Trophoblast cell (in vitro differentiated cells and primary cell): ENCODE results near the gene EXOC4.

ENCODE experiments used
- DNase-seq, 2 donors: peaks; one replicate each; pipeline ENCODE4 v3.0.0-alpha.2; 2016
- H2AFZ ChIP-seq: 2 replicates; pipeline ENCODE4 v1.6.1; 2013; ENCODE audit warnings: low read length, moderate library complexity, mild to moderate bottlenecking; ENCODE audit not compliant: insufficient read depth, poor library complexity
- H2AK5ac ChIP-seq: 2 replicates; pipeline ENCODE4 v1.6.1; 2013; ENCODE audit warnings: mild to moderate bottlenecking, low read length
- H2BK120ac ChIP-seq: 2 replicates; pipeline ENCODE4 v1.6.1; 2013; ENCODE audit warnings: low read length, mild to moderate bottlenecking, moderate library complexity; ENCODE audit not compliant: insufficient read depth, poor library complexity
- H2BK12ac ChIP-seq: 2 replicates; pipeline ENCODE4 v1.6.1; 2013; ENCODE audit warnings: mild to moderate bottlenecking, low read length, moderate library complexity
- H2BK5ac ChIP-seq: 2 replicates; pipeline ENCODE4 v1.6.1; 2013; ENCODE audit warnings: low read length, low read depth, moderate library complexity, mild to moderate bottlenecking; ENCODE audit not compliant: poor library complexity
- H3K14ac ChIP-seq: 2 replicates; pipeline ENCODE4 v1.6.1; 2013; ENCODE audit warnings: mild to moderate bottlenecking, low read length
- H3K18ac ChIP-seq: 2 replicates; pipeline ENCODE4 v1.6.1; 2013; ENCODE audit warnings: mild to moderate bottlenecking, low read length
- H3K23ac ChIP-seq: 2 replicates; pipeline ENCODE4 v1.6.1; 2013; ENCODE audit warnings: low read length
- H3K27ac ChIP-seq: 2 replicates; pipeline ENCODE4 v1.5.1; 2013; ENCODE audit warnings: low read depth, mild to moderate bottlenecking, inconsistent platforms, low read length, moderate library complexity
- H3K27me3 ChIP-seq: 2 replicates; pipeline ENCODE4 v1.6.1; 2013; ENCODE audit warnings: inconsistent platforms, mild to moderate bottlenecking, low read length, moderate library complexity; ENCODE audit not compliant: insufficient read depth
- H3K36me3 ChIP-seq, 2 experiments: 1 replicate in 1 of 2; 2 replicates in 1 of 2; pipeline ENCODE4 v1.6.1; 2013; ENCODE audit warnings: low read length in 2 of 2, mild to moderate bottlenecking in 2 of 2, moderate library complexity in 1 of 2; ENCODE audit not compliant: insufficient read depth in 2 of 2, control insufficient read depth in 1 of 2
- H3K4ac ChIP-seq: 2 replicates; pipeline ENCODE4 v1.6.1; 2013; ENCODE audit warnings: low read depth, mild to moderate bottlenecking, low read length, moderate library complexity
- H3K4me1 ChIP-seq, 2 experiments: 1 replicate in 1 of 2; 2 replicates in 1 of 2; pipeline ENCODE4 v1.6.1; 2013; ENCODE audit warnings: low read length in 2 of 2, mild to moderate bottlenecking in 2 of 2, moderate library complexity in 1 of 2; ENCODE audit not compliant: insufficient read depth in 2 of 2, control insufficient read depth in 1 of 2
- H3K4me2 ChIP-seq: 2 replicates; pipeline ENCODE4 v1.6.1; 2013; ENCODE audit warnings: inconsistent platforms, mild to moderate bottlenecking, low read length, moderate library complexity
- H3K4me3 ChIP-seq: 2 replicates; pipeline ENCODE4 v1.5.1; 2013; ENCODE audit warnings: mild to moderate bottlenecking, low read depth, low read length, inconsistent platforms
- H3K79me1 ChIP-seq: one replicate; pipeline ENCODE4 v1.6.1; 2013; ENCODE audit warnings: low read length
- H3K79me2 ChIP-seq: 2 replicates; pipeline ENCODE4 v1.6.1; 2013; ENCODE audit warnings: low read length, mild to moderate bottlenecking; ENCODE audit not compliant: control insufficient read depth, insufficient read depth, poor library complexity
- H3K9ac ChIP-seq: 2 replicates; pipeline ENCODE4 v1.6.1; 2013; ENCODE audit warnings: mild to moderate bottlenecking, low read length
- H3K9me3 ChIP-seq: 2 replicates; pipeline ENCODE4 v1.6.1; 2013; ENCODE audit warnings: low read depth, mild to moderate bottlenecking, control low read depth, inconsistent platforms, low read length; ENCODE audit not compliant: insufficient read depth
- H4K12ac ChIP-seq: 2 replicates; pipeline ENCODE4 v1.6.1; 2013; ENCODE audit warnings: low read depth, mild to moderate bottlenecking, low read length, moderate library complexity
- H4K8ac ChIP-seq: 2 replicates; pipeline ENCODE4 v1.6.1; 2013; ENCODE audit warnings: low read depth, mild to moderate bottlenecking, low read length, moderate library complexity
- H4K91ac ChIP-seq: one replicate; pipeline ENCODE4 v1.6.1; 2013; ENCODE audit warnings: low read depth, mild to moderate bottlenecking, low read length, moderate library complexity
- WGBS: extraction: QIAGEN DNeasy Blood & Tissue Kit; methylation state at CpG from one replicate; pipeline ENCODE4 v1.1.7; 2013; ENCODE audit warnings: missing lambda C conversion rate; ENCODE audit not compliant: insufficient read length, insufficient coverage; ENCODE audit errors: extremely low coverage; 5-methylcytosine and 5-hydroxymethylcytosine counted together

EXOC4 gene

GRCh38 chr7:133860628-133861335 is 607.9 kb downstream of the EXOC4 start:
- Histone ChIP-seq H2AK5ac (no peak overlapping the region), H3K4me1 (no peaks in the 10 kb centered on the region), H4K8ac (no peak overlapping the region), H2BK120ac (no peak overlapping the region), H3K9ac (no peak overlapping the region), H3K27me3 (no peaks in the 10 kb centered on the region), H3K23ac (no peak overlapping the region), H3K4me3 (no peak overlapping the region), H4K12ac (no peak overlapping the region), H4K91ac (no peak overlapping the region), H3K79me1 (no peaks in the 10 kb centered on the region), H2AFZ (no peak overlapping the region), H3K14ac (no peak overlapping the region), H3K18ac (no peak overlapping the region), H3K9me3 (peaks cover 3% of the 10 kb centered on the region), H3K36me3 (no peaks in the 10 kb centered on the region), H3K4me2 (no peak overlapping the region), H2BK5ac (no peak overlapping the region), H3K79me2 (no peaks in the 10 kb centered on the region), H2BK12ac (no peak overlapping the region), H3K4ac (no peak overlapping the region), H3K27ac (no peak overlapping the region)
- DNase-seq = no peak
- no CpG with 5 or more reads among the region's 1 CpG for WGBS

GRCh38 chr7:133861876-133862275 is 609.0 kb downstream of the EXOC4 start:
- H3K79me1 ChIP-seq = no peaks in the 10 kb centered on the region
- H2BK5ac ChIP-seq = no peak overlapping the region
- no peak overlapping the region for H3K4me2 ChIP-seq
- H3K14ac ChIP-seq = no peak overlapping the region
- H3K18ac ChIP-seq = no peak overlapping the region
- no peak overlapping the region for H4K8ac ChIP-seq
- no peaks in the 10 kb centered on the region for H3K79me2 ChIP-seq
- no peak overlapping the region for H3K4ac ChIP-seq
- peaks cover 3% of the 10 kb centered on the region for H3K9me3 ChIP-seq
- H3K23ac ChIP-seq = no peak overlapping the region
- H2BK120ac ChIP-seq = no peak overlapping the region
- WGBS = no CpG with 5 or more reads among the region's 4 CpGs
- H4K91ac ChIP-seq = no peak overlapping the region
- no peak overlapping the region for H2AFZ ChIP-seq
- H3K4me3 ChIP-seq = no peak overlapping the region
- H3K27me3 ChIP-seq = no peaks in the 10 kb centered on the region
- H3K4me1 ChIP-seq = no peaks in the 10 kb centered on the region
- H2AK5ac ChIP-seq = no peak overlapping the region
- DNase-seq = no peak
- no peaks in the 10 kb centered on the region for H3K36me3 ChIP-seq
- H2BK12ac ChIP-seq = no peak overlapping the region
- H3K9ac ChIP-seq = no peak overlapping the region
- H3K27ac ChIP-seq = no peak overlapping the region
- H4K12ac ChIP-seq = no peak overlapping the region

- Histone ChIP-seq H3K4ac (no peak overlapping the region), H3K18ac (no peak overlapping the region), H3K4me1 (no peaks in the 10 kb centered on the region), H3K9me3 (no peaks in the 10 kb centered on the region), H4K8ac (no peak overlapping the region), H2BK120ac (no peak overlapping the region), H3K4me3 (no peak overlapping the region), H3K9ac (no peak overlapping the region), H3K79me1 (no peaks in the 10 kb centered on the region), H3K27ac (no peak overlapping the region), H2BK5ac (no peak overlapping the region), H3K36me3 (no peaks in the 10 kb centered on the region), H2AK5ac (no peak overlapping the region), H3K23ac (no peak overlapping the region), H3K79me2 (no peaks in the 10 kb centered on the region), H3K27me3 (no peaks in the 10 kb centered on the region), H2AFZ (no peak overlapping the region), H3K14ac (no peak overlapping the region), H2BK12ac (no peak overlapping the region), H4K91ac (no peak overlapping the region), H3K4me2 (no peak overlapping the region), H4K12ac (no peak overlapping the region)
- WGBS = no CpG with 5 or more reads among the region's 1 CpG
- DNase-seq = no peak
Measured at GRCh38 chr7:133863362-133864061, 610.6 kb downstream of the EXOC4 start.

GRCh38 chr7:133869556-133869955 is 616.7 kb downstream of the EXOC4 start:
- H3K18ac ChIP-seq = no peak overlapping the region
- H3K9me3 ChIP-seq = no peaks in the 10 kb centered on the region
- no peak overlapping the region for H4K91ac ChIP-seq
- no peak overlapping the region for H3K23ac ChIP-seq
- H3K4me3 ChIP-seq = no peak overlapping the region
- no CpG with 5 or more reads among the region's 1 CpG for WGBS
- H3K27ac ChIP-seq = no peak overlapping the region
- H3K4me2 ChIP-seq = no peak overlapping the region
- no peak overlapping the region for H3K9ac ChIP-seq
- H3K36me3 ChIP-seq = no peaks in the 10 kb centered on the region
- H2BK5ac ChIP-seq = no peak overlapping the region
- no peak overlapping the region for H4K12ac ChIP-seq
- H2AK5ac ChIP-seq = no peak overlapping the region
- no peak overlapping the region for H2BK12ac ChIP-seq
- no peaks in the 10 kb centered on the region for H3K79me2 ChIP-seq
- H3K27me3 ChIP-seq = no peaks in the 10 kb centered on the region
- H2BK120ac ChIP-seq = no peak overlapping the region
- H2AFZ ChIP-seq = no peak overlapping the region
- no peak overlapping the region for H3K4ac ChIP-seq
- H3K14ac ChIP-seq = no peak overlapping the region
- no peak for DNase-seq
- H3K79me1 ChIP-seq = no peaks in the 10 kb centered on the region
- H3K4me1 ChIP-seq = no peaks in the 10 kb centered on the region
- no peak overlapping the region for H4K8ac ChIP-seq
